MCF 10A (cell line): ENCODE results near the gene MAML2. TPM values are rescaled to one million over a fixed set of nuclear protein-coding genes. Genes with fewer than 3 reads are reported as not detected.

Source experiments
- BruUV-seq: library from RNA; stranded (reverse); fragments of 400-500 nt; replicated peaks from 2 replicates; lab custom pipeline; 2021; lab: Mats Ljungman, UMichigan
- CTCF ChIA-PET: fragments of 300-600 bp; sonication (Branson Sonifier 250); formaldehyde crosslinking; extraction: SDS; loops from one replicate; lab custom pipeline; 2021; ENCODE audit warnings: antibody characterized with exemption, inconsistent platforms; lab: Yijun Ruan, JAX
- POLR2A ChIA-PET: fragments of 300-600, 350-650 bp; sonication (Branson Sonifier 250); formaldehyde crosslinking; extraction: SDS; loops from one replicate; lab custom pipeline; 2020; ENCODE audit warnings: antibody characterized with exemption, inconsistent platforms; lab: Yijun Ruan, JAX
- DNase-seq: peaks from one replicate; pipeline ENCODE4 v3.0.0-alpha.2; 2018; ENCODE audit not compliant: unreplicated experiment
- H3K27ac Mint-ChIP-seq: one replicate; pipeline ENCODE4 v1.8.0; 2022; ENCODE audit warnings: mild to moderate bottlenecking, low read depth, mixed read lengths; ENCODE audit not compliant: unreplicated experiment
- H3K27me3 Mint-ChIP-seq: one replicate; pipeline ENCODE4 v1.8.0; 2022; ENCODE audit warnings: mixed read lengths; ENCODE audit not compliant: insufficient read depth, unreplicated experiment
- H3K36me3 Mint-ChIP-seq: one replicate; pipeline ENCODE4 v1.8.0; 2022; ENCODE audit warnings: mild to moderate bottlenecking, moderate library complexity, mixed read lengths; ENCODE audit not compliant: insufficient read depth, unreplicated experiment
- H3K4me1 Mint-ChIP-seq: one replicate; pipeline ENCODE4 v1.8.0; 2022; ENCODE audit warnings: mixed read lengths; ENCODE audit not compliant: insufficient read depth, unreplicated experiment
- H3K4me3 Mint-ChIP-seq: one replicate; pipeline ENCODE4 v1.8.0; 2022; ENCODE audit warnings: mild to moderate bottlenecking, moderate library complexity, mixed read lengths; ENCODE audit not compliant: unreplicated experiment
- H3K9me3 Mint-ChIP-seq: one replicate; pipeline ENCODE4 v1.8.0; 2022; ENCODE audit warnings: mixed read lengths; ENCODE audit not compliant: unreplicated experiment
- CTCF ChIP-seq: fragments of 200-600 bp; IDR thresholded peaks from one replicate; pipeline ENCODE4 v1.8.0; 2022; ENCODE audit warnings: antibody characterized with exemption, mild to moderate bottlenecking; ENCODE audit not compliant: unreplicated experiment
- intact Hi-C: fragments of 100-400 bp; cut with micrococcal nuclease; formaldehyde crosslinking; loops from 2 replicates; pipeline ENCODE4 v1.14.1; 2022
- total RNA-seq: library from RNA; stranded (reverse); gene quantifications from 2 replicates; pipeline ENCODE4 v1.2.3, GENCODE V29; 2022

The MAML2 gene
- total RNA-seq, 1 experiment from 2014 or later, result 8.6 TPM

- H3K27me3 Mint-ChIP-seq, result no peaks in the 10 kb centered on the region
- peak overlapping the region; percentile 26 for H3K27ac Mint-ChIP-seq
- no peaks in the 10 kb centered on the region for H3K36me3 Mint-ChIP-seq
- peaks cover 14% of the 10 kb centered on the region for H3K4me1 Mint-ChIP-seq
- no peaks in the 10 kb centered on the region for H3K9me3 Mint-ChIP-seq
- no TSS peak for BruUV-seq
- CTCF ChIA-PET, result interaction anchor here (0.5 to 1.6 kb wide), 4 partner anchors 29 to 198 kb away, joined by 3 to 8 read pairs (median 4); partner anchors contain the start of gene MAML2
- DNase-seq, result peak; percentile 18
- intact Hi-C loops, result no loop called here
- POLR2A ChIA-PET, result interaction anchor here (0.5 to 1.2 kb wide), 5 partner anchors 9 to 61 kb away, joined by 3 to 5 read pairs (median 3); no protein-coding TSS in a partner anchor
- H3K4me3 Mint-ChIP-seq, result no peak overlapping the region
- no peak for TF ChIP-seq CTCF
Measured at GRCh38 chr11:96145163-96145585, 197.8 kb downstream of the MAML2 start.

GRCh38 chr11:96144553-96144952, 198.4 kb downstream of the MAML2 start:
- no peak overlapping the region for H3K27ac Mint-ChIP-seq
- ChIA-PET CTCF (interaction anchor here (0.5 to 1.6 kb wide), 3 partner anchors 11 to 85 kb away, joined by 3 to 6 read pairs (median 4); no protein-coding TSS in a partner anchor), POLR2A (interaction anchor here (0.6 to 1.6 kb wide), 4 partner anchors 11 to 166 kb away, joined by 3 to 6 read pairs (median 4); no protein-coding TSS in a partner anchor)
- no peak overlapping the region for H3K4me3 Mint-ChIP-seq
- H3K4me1 Mint-ChIP-seq, result peaks cover 14% of the 10 kb centered on the region
- H3K9me3 Mint-ChIP-seq, result no peaks in the 10 kb centered on the region
- no peaks in the 10 kb centered on the region for H3K27me3 Mint-ChIP-seq
- intact Hi-C loops, result no loop called here
- TF ChIP-seq CTCF, result no peak
- no peaks in the 10 kb centered on the region for H3K36me3 Mint-ChIP-seq
- no TSS peak for BruUV-seq
- no peak for DNase-seq

DNA sequence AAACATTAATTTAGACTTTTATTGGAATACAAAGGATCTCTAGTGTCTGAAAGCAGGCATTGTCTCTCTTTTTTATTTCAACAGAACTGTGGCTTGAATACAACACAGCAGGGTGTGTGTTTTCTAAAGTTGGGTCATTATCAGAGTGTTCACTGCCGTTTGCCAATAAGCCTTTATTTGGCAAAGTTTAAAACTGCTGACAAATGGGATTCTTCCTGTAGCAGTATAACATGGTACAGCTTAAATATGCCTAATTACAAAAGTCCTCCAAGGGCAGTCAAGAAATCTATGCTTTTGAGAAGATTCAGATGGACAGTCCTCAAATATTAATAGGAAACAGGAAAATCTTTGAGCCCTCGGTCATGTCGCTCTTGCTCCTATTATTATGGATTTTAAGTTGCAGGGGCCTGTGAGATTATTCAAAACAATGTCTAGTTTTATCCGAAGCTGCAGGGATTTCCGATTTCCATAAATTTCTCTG, 199.9 kb downstream of the MAML2 start:
- POLR2A ChIA-PET, result interaction anchor here (0.6 to 1.6 kb wide), 6 partner anchors 12 to 426 kb away, joined by 3 to 6 read pairs (median 4); no protein-coding TSS in a partner anchor
- peaks cover 11% of the 10 kb centered on the region for H3K4me1 Mint-ChIP-seq
- intact Hi-C loops, result no loop called here

More for the DNA sequence above, 199.9 kb downstream of the MAML2 start:
- Mint-ChIP-seq H3K27me3 (no peaks in the 10 kb centered on the region), H3K4me3 (no peak overlapping the region), H3K27ac (peak overlapping the region; percentile 35), H3K36me3 (peaks cover 3% of the 10 kb centered on the region), H3K9me3 (no peaks in the 10 kb centered on the region)
- CTCF ChIA-PET, result interaction anchor here (1.6 kb wide), 1 partner anchor 13 kb away, joined by 6 read pairs; no protein-coding TSS in a partner anchor
- DNase-seq, result no peak
- BruUV-seq, result no TSS peak
- TF ChIP-seq CTCF, result no peak
